ENCODE data around the gene PDCD11.
"Not testable (repeated sequence)": the region's sequence is repeated elsewhere in the genome, so short reads cannot be mapped to it uniquely, and the experiment has no call there.

PDCD11 gene

GRCh38 chr10:103396067-103396788 lies at the start of gene PDCD11, which contains the start of gene ATP5MK:
TSS of gene PDCD11 (plus strand) at chr10:103396626. CDS start at chr10:103398427, 1,801 bp downstream.
TSS of gene ATP5MK (minus strand) at chr10:103396475. CDS start at chr10:103392457, 4,018 bp downstream.
- DNase-seq: peak; percentile 86 to 93 (median 88)

- DNase-seq: no peak
Measured at GRCh38 chr10:103350175-103350516, 46.3 kb upstream of the PDCD11 start.

- DNase-seq: peak; percentile 38 to 85 (median 62)
Measured at GRCh38 chr10:103350517-103351260, 45.7 kb upstream of the PDCD11 start, which contains the start of gene PCGF6. TSS of gene PCGF6 (minus strand) at chr10:103351140. CDS start at chr10:103351066, 74 bp downstream.

DNA sequence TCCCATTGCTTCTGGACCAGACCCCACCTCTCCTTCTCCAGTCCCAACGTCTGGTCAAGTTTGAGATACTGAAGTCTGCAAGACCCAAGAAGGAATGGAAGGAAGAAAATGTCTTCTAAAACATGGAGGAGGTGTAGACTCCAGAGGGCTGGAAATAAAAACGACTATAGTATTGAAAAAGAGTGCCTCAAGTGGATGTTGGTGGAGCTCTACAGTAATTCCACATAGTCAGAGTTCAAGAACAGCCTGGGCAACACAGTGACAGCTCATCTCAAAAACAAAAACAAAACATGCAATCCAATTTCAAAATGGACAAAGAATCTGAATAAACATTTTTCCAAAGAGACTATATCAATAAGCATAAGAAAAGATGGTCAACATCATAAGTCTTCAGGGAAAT lies 43.1 kb upstream of the PDCD11 start:
- DNase-seq: no peak

GRCh38 chr10:103354567-103354966 lies 41.9 kb upstream of the PDCD11 start:
- DNase-seq: not testable (repeated sequence)

GRCh38 chr10:103355906-103356599 lies 40.4 kb upstream of the PDCD11 start:
- no peak for DNase-seq

DNA sequence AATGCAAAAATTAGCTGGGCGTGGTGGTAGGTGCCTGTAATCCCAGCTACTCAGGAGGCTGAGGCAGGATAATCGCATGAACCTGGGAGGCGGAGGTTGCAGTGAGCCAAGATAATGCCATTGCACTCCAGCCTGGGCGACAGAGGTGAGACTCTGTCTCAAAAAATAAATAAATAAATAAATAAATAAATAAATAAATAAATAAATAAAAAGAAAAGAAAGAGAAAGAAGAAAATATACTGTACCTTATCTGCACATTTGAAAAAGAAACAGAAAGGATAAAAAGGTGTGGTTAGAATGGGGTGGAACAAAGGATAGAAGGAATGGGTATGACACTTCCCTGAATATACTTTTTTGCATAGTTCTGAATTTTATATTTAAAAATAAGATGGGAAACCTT lies 36.9 kb upstream of the PDCD11 start:
- DNase-seq: not testable (repeated sequence)

DNA sequence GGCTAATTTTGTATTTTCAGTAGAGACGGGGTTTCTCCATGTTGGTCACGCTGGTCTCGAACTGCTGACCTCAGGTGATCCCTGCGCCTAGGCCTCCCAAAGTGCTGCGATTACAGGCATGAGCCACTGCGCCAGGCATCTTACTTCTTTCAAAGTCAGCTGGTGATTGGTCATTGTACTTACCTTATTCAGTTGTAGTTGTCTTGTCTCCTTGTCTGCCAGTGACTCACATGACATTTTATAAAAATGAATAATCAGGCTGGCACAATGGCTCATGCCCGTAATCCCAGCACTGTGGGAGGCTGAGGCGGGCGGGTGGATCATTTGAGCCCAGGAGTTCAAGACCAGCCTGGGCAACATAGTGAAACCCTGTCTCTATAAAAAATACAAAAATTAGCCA lies 35.6 kb upstream of the PDCD11 start:
- not testable (repeated sequence) for DNase-seq

DNA sequence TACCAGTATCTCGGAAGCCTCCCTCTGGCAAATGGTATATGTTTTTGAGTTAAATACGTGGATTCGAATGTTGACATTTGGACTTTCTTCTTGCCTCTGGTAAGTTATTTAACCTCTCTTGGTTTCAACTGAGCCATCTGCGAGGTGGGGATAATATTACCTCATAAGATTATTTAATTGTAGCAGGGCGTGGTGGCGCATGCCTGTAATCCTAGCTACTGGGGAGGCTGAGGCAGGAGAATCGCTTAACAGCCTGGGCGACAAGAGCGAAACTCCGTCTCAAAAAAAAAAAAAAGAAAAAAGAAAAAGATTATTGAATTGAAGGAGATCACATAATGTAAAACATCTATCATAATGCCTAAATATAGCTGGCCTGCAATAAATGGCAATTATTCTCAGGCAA lies 29.0 kb upstream of the PDCD11 start:
- DNase-seq: no peak

- DNase-seq: peak; percentile 75 to 92 (median 88)
Measured at GRCh38 chr10:103367782-103368518, 28.5 kb upstream of the PDCD11 start, which contains the start of gene TAF5. TSS of gene TAF5 (plus strand) at chr10:103367976. CDS start at chr10:103367990, 14 bp downstream.

- DNase-seq: peak in 1 of 6 experiments; percentile 6
Measured at GRCh38 chr10:103373544-103373943, 22.9 kb upstream of the PDCD11 start.

- peak in 1 of 6 experiments; percentile 4 for DNase-seq
Measured at GRCh38 chr10:103374263-103374662, 22.2 kb upstream of the PDCD11 start.

DNA sequence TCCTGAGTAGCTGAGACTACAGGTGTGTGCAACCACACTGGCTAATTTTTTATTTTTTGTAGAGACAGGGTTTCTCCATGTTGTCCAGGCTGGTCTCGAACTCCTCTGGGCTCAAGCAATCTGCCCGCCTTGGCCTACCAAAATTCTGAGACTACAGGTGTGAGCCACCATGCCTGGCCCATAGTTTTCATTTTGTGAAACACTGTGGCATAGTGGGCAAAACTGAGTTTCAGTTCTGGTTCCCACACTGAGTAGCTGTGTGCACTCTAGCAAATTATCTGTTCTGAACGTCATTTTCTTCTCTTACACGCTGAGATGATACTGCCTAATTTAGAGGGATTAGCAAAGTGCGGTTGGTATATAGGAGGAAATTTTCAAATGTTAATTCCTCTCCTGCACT lies 13.7 kb upstream of the PDCD11 start:
- DNase-seq: no peak

DNA sequence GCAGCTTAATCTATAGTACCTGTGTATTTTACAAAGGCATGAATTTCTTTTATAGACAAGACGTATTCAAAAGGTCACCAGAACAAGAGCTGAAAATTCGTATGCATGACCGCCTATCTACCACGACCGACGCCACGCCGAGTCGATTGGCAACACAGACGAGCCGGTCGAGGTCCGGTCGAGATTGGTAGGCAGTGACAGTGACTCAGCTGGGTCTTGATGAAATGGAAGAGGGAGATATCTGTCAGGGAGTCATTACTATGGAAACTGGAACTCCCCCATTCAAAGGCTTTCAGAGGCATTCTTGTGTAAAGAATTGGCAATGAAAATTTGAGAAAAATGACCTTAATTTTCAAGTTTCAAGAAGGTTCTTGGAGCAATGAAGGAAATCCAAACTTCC lies 2.2 kb upstream of the PDCD11 start:
- DNase-seq: no peak

GRCh38 chr10:103395754-103396066 lies 716 bp upstream of the PDCD11 start:
- DNase-seq: no peak

GRCh38 chr10:103396789-103397087 lies 312 bp downstream of the PDCD11 start:
- DNase-seq: no peak

- no peak for DNase-seq
Measured at GRCh38 chr10:103397191-103397825, 882 bp downstream of the PDCD11 start.

- no peak for DNase-seq
Measured at GRCh38 chr10:103413564-103413963, 17.1 kb downstream of the PDCD11 start.

DNA sequence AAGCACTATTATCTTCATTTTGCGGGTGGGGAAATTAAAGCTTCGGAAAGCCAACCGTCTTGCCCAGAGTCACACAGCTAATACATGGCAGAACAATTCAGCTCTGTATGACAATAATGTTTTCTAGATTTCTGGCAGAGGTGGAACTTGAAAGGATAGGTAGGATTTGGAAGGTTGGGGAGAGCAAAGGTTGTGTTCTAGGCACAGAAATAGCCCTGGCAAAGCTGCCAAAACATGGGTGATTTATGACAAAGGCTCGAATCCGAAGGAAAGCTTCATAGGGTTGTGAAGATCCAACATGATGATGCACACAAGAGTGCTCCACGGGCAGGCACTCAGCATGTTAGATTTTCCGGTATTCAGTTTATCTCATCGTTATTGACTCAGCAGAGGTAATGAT lies 19.2 kb downstream of the PDCD11 start:
- DNase-seq: no peak

- DNase-seq: peak; percentile 7 to 54 (median 45)
Measured at GRCh38 chr10:103416436-103417147, 20.2 kb downstream of the PDCD11 start.

- DNase-seq: not testable (repeated sequence)
Measured at GRCh38 chr10:103417148-103417469, 20.7 kb downstream of the PDCD11 start.

- no peak for DNase-seq
Measured at GRCh38 chr10:103417601-103418000, 21.2 kb downstream of the PDCD11 start.

Data from stimulated activated naive CD4-positive, alpha-beta T cell (primary cell).